ENCODE measurements around the gene GRAMD2B.
"Not testable (repeated sequence)": the region's sequence is repeated elsewhere in the genome, so short reads cannot be mapped to it uniquely, and the experiment has no call there.

The GRAMD2B gene

DNA sequence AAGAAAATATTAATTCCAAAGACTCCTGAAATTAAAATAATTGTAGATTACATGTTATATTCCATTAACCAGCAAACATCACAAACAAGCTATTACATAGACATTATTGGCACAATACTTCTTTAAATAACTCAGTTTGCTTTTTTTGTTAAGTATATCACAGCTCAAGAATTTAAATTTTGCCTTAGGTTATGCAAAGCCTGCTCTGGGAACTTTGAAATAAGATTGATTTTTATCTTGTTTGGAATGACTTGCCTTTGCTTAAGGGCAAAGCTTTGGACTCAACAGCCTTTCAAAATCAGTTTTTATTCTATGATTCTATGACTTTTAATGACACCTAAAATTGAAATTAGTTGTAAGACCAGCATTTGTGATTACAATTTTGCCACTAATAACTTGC lies 93.6 kb downstream of the GRAMD2B start:
- Histone ChIP-seq H3K27ac (no peak overlapping the region), H3K27me3 (no peaks in the 10 kb centered on the region), H3K9me3 (no peaks in the 10 kb centered on the region), H3K36me3 (no peaks in the 10 kb centered on the region), H3K4me3 (ENCODE audit: low read depth in 1 of 2, low read length in 1 of 2) (no peak overlapping the region), H3K4me1 (ENCODE audit: control insufficient read depth in 1 of 2, insufficient read depth in 1 of 2, low read depth in 1 of 2, low read length in 1 of 2) (no peaks in the 10 kb centered on the region)
- TF ChIP-seq, protein P1, sequence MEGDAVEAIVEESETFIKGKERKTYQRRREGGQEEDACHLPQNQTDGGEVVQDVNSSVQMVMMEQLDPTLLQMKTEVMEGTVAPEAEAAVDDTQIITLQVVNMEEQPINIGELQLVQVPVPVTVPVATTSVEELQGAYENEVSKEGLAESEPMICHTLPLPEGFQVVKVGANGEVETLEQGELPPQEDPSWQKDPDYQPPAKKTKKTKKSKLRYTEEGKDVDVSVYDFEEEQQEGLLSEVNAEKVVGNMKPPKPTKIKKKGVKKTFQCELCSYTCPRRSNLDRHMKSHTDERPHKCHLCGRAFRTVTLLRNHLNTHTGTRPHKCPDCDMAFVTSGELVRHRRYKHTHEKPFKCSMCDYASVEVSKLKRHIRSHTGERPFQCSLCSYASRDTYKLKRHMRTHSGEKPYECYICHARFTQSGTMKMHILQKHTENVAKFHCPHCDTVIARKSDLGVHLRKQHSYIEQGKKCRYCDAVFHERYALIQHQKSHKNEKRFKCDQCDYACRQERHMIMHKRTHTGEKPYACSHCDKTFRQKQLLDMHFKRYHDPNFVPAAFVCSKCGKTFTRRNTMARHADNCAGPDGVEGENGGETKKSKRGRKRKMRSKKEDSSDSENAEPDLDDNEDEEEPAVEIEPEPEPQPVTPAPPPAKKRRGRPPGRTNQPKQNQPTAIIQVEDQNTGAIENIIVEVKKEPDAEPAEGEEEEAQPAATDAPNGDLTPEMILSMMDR (IDR thresholded peaks at IDR 0.05): no peak

DNA sequence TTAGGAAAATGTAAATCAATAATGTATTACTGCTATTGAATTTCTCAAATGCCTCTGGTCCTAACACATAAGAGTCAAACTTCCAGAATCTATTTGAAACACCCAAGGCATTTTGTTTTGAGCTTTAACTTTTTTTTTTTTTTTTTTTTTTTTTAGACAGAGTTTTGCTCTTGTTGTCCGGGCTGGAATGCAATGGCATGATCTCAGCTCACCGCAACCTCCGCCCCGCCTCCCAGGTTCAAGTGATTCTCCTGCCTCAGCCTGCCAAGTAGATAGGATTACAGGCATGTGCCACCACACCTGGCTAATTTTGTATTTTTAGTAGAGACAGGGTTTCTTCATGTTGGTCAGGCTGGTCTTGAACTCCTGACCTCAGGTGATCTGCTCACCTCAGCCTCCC lies 96.0 kb downstream of the GRAMD2B start:
- not testable (repeated sequence) for H3K4me3 ChIP-seq (ENCODE audit: low read depth in 1 of 2, low read length in 1 of 2); H3K9me3 ChIP-seq; H3K4me1 ChIP-seq (ENCODE audit: control insufficient read depth in 1 of 2, insufficient read depth in 1 of 2, low read depth in 1 of 2, low read length in 1 of 2); H3K27ac ChIP-seq; H3K27me3 ChIP-seq; H3K36me3 ChIP-seq

DNA sequence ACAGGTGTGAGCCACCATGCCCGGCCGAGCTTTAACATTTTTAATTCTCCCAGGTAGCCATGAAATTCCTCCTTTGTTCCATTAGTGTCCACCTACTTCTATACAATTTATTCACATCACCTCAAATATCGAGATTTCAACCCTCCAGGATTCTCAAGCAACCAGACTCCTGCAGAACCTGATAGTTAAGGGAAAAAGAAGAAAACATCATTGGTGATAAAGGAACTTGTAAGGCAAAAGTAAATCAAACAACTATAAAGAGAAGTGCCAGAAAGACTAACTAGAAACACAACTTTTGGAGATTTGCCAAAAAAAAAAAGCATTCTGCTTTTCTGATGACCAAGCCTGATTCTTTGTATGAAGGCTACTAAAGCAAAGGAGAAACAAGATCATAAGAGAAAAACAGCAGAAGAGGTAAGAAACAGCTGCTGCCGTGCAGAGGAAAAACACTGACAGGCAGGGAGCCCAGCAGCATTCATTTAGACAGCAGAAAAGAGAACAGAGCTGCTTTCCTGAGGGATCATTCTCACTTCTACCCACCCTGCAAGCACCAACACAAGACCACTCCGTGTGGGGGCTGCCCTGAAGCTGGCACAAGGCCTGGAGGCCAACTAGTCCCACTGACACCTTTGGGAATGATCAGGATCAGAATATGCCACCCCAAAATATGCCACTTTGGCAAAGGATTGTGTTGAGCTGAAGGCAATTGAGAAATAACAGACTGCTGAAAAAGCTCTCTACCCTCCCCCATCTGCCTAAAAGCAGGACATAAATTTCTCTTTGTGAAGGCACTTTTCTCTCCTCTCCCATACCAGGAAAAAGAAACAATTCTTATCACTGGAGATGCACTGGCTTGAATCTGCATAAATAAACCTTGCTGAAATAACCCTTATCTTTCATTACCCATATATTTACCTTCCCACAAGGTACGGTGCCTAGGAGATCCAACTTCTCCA lies 96.7 kb downstream of the GRAMD2B start:
- Histone ChIP-seq H3K27me3 (no peaks in the 10 kb centered on the region), H3K27ac (no peak overlapping the region), H3K9me3 (no peaks in the 10 kb centered on the region), H3K36me3 (no peaks in the 10 kb centered on the region), H3K4me1 (ENCODE audit: control insufficient read depth in 1 of 2, insufficient read depth in 1 of 2, low read depth in 1 of 2, low read length in 1 of 2) (no peaks in the 10 kb centered on the region), H3K4me3 (ENCODE audit: low read depth in 1 of 2, low read length in 1 of 2) (no peak overlapping the region)
- TF ChIP-seq, protein P1 (IDR thresholded peaks at IDR 0.05): no peak

DNA sequence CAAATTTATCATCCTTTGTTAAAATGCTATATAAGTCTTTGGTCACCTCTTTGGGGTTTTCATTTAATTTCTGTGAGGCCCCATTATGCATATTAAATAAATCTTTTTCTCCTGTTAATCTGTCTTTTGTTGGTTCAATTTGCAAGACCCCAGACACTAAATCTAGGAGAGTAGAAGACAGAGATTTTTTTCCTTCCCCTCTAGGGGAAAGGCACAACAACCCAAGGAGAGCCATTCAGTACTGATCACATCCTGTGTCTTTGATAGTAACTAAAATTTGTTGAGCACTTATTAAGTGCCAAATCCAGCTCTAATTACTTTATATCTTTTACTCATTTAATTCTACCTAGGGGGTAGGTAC lies 97.4 kb downstream of the GRAMD2B start:
- Histone ChIP-seq H3K4me1 (ENCODE audit: control insufficient read depth in 1 of 2, insufficient read depth in 1 of 2, low read depth in 1 of 2, low read length in 1 of 2) (no peaks in the 10 kb centered on the region), H3K27ac (no peak overlapping the region), H3K4me3 (ENCODE audit: low read depth in 1 of 2, low read length in 1 of 2) (no peak overlapping the region), H3K27me3 (no peaks in the 10 kb centered on the region), H3K9me3 (no peaks in the 10 kb centered on the region), H3K36me3 (no peaks in the 10 kb centered on the region)
- TF ChIP-seq, protein P1 (IDR thresholded peaks at IDR 0.05): no peak

DNA sequence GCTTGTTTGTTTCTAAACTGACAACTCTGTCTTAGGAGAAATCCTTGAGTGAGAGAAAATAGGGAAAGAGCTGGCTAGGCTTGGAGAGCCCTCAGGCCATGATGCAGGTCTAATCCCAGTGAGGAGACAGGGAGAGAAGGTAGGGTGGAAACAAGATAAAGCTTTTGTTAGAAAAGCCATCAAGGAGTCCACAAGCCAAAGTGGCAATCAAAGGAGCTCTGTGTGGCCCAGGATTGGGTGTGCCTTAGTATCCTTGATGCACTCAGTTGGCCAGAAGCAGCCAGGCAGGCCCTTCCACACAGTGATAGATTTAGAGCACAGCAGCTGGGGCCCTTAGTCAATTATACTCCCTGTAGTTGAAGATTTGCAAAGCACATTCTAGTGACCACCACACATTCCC lies 97.9 kb downstream of the GRAMD2B start:
- Histone ChIP-seq H3K27me3 (no peaks in the 10 kb centered on the region), H3K9me3 (no peaks in the 10 kb centered on the region), H3K36me3 (no peaks in the 10 kb centered on the region), H3K27ac (no peak overlapping the region), H3K4me1 (ENCODE audit: control insufficient read depth in 1 of 2, insufficient read depth in 1 of 2, low read depth in 1 of 2, low read length in 1 of 2) (no peaks in the 10 kb centered on the region), H3K4me3 (ENCODE audit: low read depth in 1 of 2, low read length in 1 of 2) (no peak overlapping the region)
- TF ChIP-seq, protein P1 (IDR thresholded peaks at IDR 0.05): no peak

DNA sequence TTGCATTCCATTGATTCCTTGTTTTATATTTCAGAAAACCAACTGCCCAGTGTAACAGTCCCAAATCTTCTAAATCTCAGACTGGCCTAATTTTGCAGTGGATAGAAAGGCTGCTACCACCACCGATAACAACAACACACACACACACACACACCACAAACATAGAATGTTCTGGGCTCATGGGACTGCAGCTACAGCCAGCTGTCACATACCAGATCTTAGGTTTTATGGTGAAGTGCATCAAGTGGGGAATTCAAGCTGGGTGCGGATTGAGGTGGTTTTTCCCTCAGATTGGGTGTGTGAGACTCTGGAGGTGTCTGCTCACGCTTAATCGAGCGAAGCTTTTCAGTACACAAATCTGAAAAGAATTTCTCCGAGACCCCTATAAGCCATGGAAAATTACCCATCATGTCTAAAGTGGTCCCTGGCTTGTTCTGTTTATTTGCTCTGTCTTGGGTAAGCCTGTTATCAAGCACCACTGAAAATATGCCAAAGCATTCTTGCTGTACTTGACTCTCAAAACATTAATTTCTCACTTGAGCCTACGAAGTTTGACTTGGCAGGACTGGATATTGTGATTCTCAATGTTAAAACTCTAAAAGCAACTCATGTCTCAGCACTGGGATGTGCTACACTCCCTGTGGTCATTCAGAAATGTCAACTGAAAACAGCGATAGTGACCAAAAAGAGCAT lies 100.8 kb downstream of the GRAMD2B start:
- Histone ChIP-seq H3K4me1 (ENCODE audit: control insufficient read depth in 1 of 2, insufficient read depth in 1 of 2, low read depth in 1 of 2, low read length in 1 of 2) (no peaks in the 10 kb centered on the region), H3K36me3 (no peaks in the 10 kb centered on the region), H3K27me3 (no peaks in the 10 kb centered on the region), H3K4me3 (ENCODE audit: low read depth in 1 of 2, low read length in 1 of 2) (no peak overlapping the region), H3K27ac (no peak overlapping the region), H3K9me3 (no peaks in the 10 kb centered on the region)
- TF ChIP-seq, protein P1 (IDR thresholded peaks at IDR 0.05): no peak
